ENCODE results near the gene SKA1.
A peak's percentile ranks its signal among the peaks of the same experiment; 100 is the strongest.

SKA1 gene

GRCh38 chr18:50374753-50375391 is at the start of gene SKA1:
SKA1 (plus strand) TSS chr18:50375046; CDS start chr18:50375831, 785 bp downstream.
- H3K4me3 ChIP-seq (IDR thresholded peaks at IDR 0.05; ENCODE audit: insufficient read depth, low read depth, low read length), result peak within 1 kb of the TSS; percentile 60
- peak within 1 kb of the TSS; percentile 82 for H3K4me2 ChIP-seq
- peaks cover 26% of the 10 kb centered on the region for H3K79me2 ChIP-seq (ENCODE audit: insufficient read depth, low read depth)
- no peaks in the 10 kb centered on the region for H3K36me3 ChIP-seq (ENCODE audit: insufficient read depth)
- peak within 1 kb of the TSS; percentile 77 for H3K9ac ChIP-seq
- H2AFZ ChIP-seq (ENCODE audit: low read depth), result peak within 1 kb of the TSS; percentile 88
- H3K27ac ChIP-seq, result peak within 1 kb of the TSS; percentile 56
- no peak for TF ChIP-seq CTCF (conservative IDR thresholded peaks at IDR 0.05; ENCODE audit: low read depth, low read length)
- H3K27me3 ChIP-seq (ENCODE audit: insufficient read depth, low read depth), result no peaks in the 10 kb centered on the region
- peaks cover 28% of the 10 kb centered on the region for H3K4me1 ChIP-seq (ENCODE audit: low read depth, poor library complexity, severe bottlenecking)
- no peaks in the 10 kb centered on the region for H4K20me1 ChIP-seq (ENCODE audit: insufficient read depth)

GRCh38 chr18:50327983-50328382 is 46.9 kb upstream of the SKA1 start:
- Histone ChIP-seq H3K4me1 (ENCODE audit: low read depth, poor library complexity, severe bottlenecking) (no peaks in the 10 kb centered on the region), H3K4me2 (no peak overlapping the region), H3K27ac (no peak overlapping the region), H4K20me1 (ENCODE audit: insufficient read depth) (no peaks in the 10 kb centered on the region), H3K27me3 (ENCODE audit: insufficient read depth, low read depth) (no peaks in the 10 kb centered on the region), H3K9ac (no peak overlapping the region), H3K79me2 (ENCODE audit: insufficient read depth, low read depth) (no peaks in the 10 kb centered on the region), H3K4me3 (IDR thresholded peaks at IDR 0.05; ENCODE audit: insufficient read depth, low read depth, low read length) (no peak overlapping the region), H3K36me3 (ENCODE audit: insufficient read depth) (no peaks in the 10 kb centered on the region), H2AFZ (ENCODE audit: low read depth) (no peak overlapping the region)
- no peak for TF ChIP-seq CTCF (conservative IDR thresholded peaks at IDR 0.05; ENCODE audit: low read depth, low read length)

- Histone ChIP-seq H4K20me1 (ENCODE audit: insufficient read depth) (no peaks in the 10 kb centered on the region), H3K9ac (no peak overlapping the region), H3K27me3 (ENCODE audit: insufficient read depth, low read depth) (no peaks in the 10 kb centered on the region), H3K27ac (no peak overlapping the region), H3K36me3 (ENCODE audit: insufficient read depth) (no peaks in the 10 kb centered on the region), H3K4me2 (no peak overlapping the region), H3K4me3 (IDR thresholded peaks at IDR 0.05; ENCODE audit: insufficient read depth, low read depth, low read length) (no peak overlapping the region), H3K79me2 (ENCODE audit: insufficient read depth, low read depth) (no peaks in the 10 kb centered on the region), H2AFZ (ENCODE audit: low read depth) (no peak overlapping the region), H3K4me1 (ENCODE audit: low read depth, poor library complexity, severe bottlenecking) (peaks cover 17% of the 10 kb centered on the region)
- no peak for TF ChIP-seq CTCF (conservative IDR thresholded peaks at IDR 0.05; ENCODE audit: low read depth, low read length)
Measured at GRCh38 chr18:50330176-50330575, 44.7 kb upstream of the SKA1 start.

GRCh38 chr18:50331691-50332090 is 43.2 kb upstream of the SKA1 start:
- H3K4me2 ChIP-seq, result no peak overlapping the region
- no peak for TF ChIP-seq CTCF (conservative IDR thresholded peaks at IDR 0.05; ENCODE audit: low read depth, low read length)
- H3K36me3 ChIP-seq (ENCODE audit: insufficient read depth), result no peaks in the 10 kb centered on the region
- no peak overlapping the region for H2AFZ ChIP-seq (ENCODE audit: low read depth)
- no peaks in the 10 kb centered on the region for H4K20me1 ChIP-seq (ENCODE audit: insufficient read depth)
- H3K9ac ChIP-seq, result no peak overlapping the region
- no peak overlapping the region for H3K27ac ChIP-seq
- no peaks in the 10 kb centered on the region for H3K79me2 ChIP-seq (ENCODE audit: insufficient read depth, low read depth)
- H3K27me3 ChIP-seq (ENCODE audit: insufficient read depth, low read depth), result no peaks in the 10 kb centered on the region
- H3K4me3 ChIP-seq (IDR thresholded peaks at IDR 0.05; ENCODE audit: insufficient read depth, low read depth, low read length), result no peak overlapping the region
- H3K4me1 ChIP-seq (ENCODE audit: low read depth, poor library complexity, severe bottlenecking), result peaks cover 17% of the 10 kb centered on the region

Data from KMS-11 (cell line).